Nephron (organoid): ENCODE results near the gene NUTM1.

ENCODE experiments used
- H3K27ac Mint-ChIP-seq, 3 experiments: 2 replicates each; pipeline ENCODE4 v1.8.0; 2020; ENCODE audit warnings: mixed read lengths in 3 of 3, mild to moderate bottlenecking in 2 of 3, moderate library complexity in 1 of 3
- H3K27me3 Mint-ChIP-seq: 2 replicates; pipeline ENCODE4 v1.8.0; 2021; ENCODE audit warnings: low read depth, mild to moderate bottlenecking, moderate library complexity, mixed read lengths
- H3K36me3 Mint-ChIP-seq: 2 replicates; pipeline ENCODE4 v1.8.0; 2020; ENCODE audit warnings: low read depth, mixed read lengths
- H3K4me1 Mint-ChIP-seq: 2 replicates; pipeline ENCODE4 v1.8.0; 2020; ENCODE audit warnings: mixed read lengths
- H3K4me3 Mint-ChIP-seq, 3 experiments: 2 replicates each; pipeline ENCODE4 v1.8.0; 2020; ENCODE audit warnings: mild to moderate bottlenecking in 3 of 3, mixed read lengths in 3 of 3, moderate library complexity in 2 of 3
- H3K9me3 Mint-ChIP-seq: 2 replicates; pipeline ENCODE4 v1.8.0; 2020; ENCODE audit warnings: mixed read lengths
- TF ChIP-seq, protein P1 (sequence below), 3 experiments: fragments of 200-600 bp; sonication (generic); IDR thresholded peaks; one replicate each; pipeline ENCODE4 v1.5.0; 2021; ENCODE audit warnings: antibody characterized with exemption in 3 of 3; ENCODE audit not compliant: unreplicated experiment in 3 of 3

Gene NUTM1

DNA sequence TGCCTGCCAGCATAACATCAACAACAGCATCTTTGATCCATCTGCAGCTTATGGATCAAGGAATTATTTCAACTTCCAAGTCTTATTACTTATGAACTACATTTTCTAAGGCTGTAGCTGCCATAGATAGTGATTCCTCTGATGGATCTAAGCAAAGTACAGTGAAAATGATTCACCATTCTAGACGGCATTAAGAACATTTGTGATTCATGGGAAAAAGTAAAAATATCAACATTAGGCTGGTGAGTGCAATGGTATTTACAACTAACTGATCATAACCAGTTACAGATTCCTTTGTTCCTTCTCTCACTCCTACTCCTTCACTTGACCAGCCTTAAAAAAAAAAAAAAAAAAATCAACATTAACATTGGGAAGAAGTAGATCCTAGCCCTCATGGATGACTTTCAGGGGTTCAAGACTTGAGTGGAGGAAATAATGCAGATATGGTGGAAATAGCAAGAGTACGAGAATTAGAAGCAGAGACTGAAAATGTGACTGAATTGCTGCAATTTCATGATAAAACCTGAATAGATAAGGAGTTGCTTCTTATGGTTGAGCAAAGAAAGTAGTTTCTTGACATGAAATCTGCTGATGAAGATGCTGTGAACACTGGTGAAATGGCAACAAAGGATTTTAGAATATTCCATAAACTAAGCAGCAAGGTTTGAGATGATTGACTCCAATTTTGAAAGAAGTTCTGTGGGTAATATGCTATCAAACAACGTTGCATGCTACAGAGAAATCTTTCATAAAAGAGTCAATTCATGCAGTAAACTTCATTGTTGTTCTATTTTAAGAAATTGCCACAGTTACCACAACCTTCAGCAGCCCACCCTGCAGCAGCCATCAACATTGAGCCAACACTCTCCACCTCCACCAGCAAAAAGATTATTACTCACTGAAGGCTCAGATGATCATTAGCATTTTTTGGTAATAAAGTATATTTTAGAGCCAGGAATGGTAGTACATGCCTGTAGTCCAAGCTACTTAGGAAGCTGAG lies 28.3 kb upstream of the NUTM1 start:
- no peak overlapping the region for H3K27ac Mint-ChIP-seq
- peaks cover 11% of the 10 kb centered on the region for H3K4me1 Mint-ChIP-seq
- H3K27me3 Mint-ChIP-seq, result no peaks in the 10 kb centered on the region
- H3K4me3 Mint-ChIP-seq, result no peak overlapping the region
- H3K9me3 Mint-ChIP-seq, result no peaks in the 10 kb centered on the region
- TF ChIP-seq, protein P1, sequence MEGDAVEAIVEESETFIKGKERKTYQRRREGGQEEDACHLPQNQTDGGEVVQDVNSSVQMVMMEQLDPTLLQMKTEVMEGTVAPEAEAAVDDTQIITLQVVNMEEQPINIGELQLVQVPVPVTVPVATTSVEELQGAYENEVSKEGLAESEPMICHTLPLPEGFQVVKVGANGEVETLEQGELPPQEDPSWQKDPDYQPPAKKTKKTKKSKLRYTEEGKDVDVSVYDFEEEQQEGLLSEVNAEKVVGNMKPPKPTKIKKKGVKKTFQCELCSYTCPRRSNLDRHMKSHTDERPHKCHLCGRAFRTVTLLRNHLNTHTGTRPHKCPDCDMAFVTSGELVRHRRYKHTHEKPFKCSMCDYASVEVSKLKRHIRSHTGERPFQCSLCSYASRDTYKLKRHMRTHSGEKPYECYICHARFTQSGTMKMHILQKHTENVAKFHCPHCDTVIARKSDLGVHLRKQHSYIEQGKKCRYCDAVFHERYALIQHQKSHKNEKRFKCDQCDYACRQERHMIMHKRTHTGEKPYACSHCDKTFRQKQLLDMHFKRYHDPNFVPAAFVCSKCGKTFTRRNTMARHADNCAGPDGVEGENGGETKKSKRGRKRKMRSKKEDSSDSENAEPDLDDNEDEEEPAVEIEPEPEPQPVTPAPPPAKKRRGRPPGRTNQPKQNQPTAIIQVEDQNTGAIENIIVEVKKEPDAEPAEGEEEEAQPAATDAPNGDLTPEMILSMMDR (IDR thresholded peaks at IDR 0.05; ENCODE audit: unreplicated experiment in 3 of 3), result no peak
- peaks cover 5% of the 10 kb centered on the region for H3K36me3 Mint-ChIP-seq

DNA sequence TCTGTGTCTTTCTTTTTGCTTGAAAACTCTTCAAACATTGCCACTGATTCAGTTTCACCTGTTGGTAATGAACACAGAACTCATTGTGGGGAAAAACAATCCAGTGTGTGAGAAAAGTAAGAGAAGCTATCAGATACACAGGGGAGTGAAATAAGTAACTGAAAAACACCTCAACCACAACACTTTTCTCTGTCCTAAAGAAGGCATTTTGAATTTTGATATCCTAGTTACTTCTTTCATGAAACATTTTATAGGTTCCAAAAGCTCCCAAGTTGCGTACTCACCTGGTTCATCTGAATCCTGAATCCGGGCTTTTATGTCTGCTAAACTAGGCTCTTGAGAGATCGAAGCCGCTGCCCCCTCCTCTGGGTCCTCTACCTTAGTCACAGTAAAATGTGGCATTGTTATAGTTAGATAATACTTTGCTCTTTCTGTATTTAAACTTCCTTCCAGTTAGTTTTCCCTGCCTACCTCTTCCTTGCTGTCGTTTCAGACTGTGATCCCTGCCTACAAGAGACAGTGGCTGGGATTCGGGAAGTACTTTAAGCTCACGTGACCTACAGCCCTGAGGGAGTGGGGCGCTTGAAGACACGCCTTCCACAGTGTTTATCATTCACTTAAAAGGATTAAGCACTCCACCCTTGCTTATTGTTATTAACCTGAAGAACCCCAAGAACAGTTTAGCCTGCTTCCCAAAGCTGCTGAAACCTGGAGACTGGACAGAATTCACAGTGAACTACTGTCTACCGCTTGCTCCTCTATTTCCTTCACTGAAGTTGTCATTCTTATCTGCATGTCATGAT lies 24.6 kb upstream of the NUTM1 start:
- peak overlapping the region; percentile 81 to 87 (median 85) for H3K4me3 Mint-ChIP-seq
- H3K4me1 Mint-ChIP-seq, result peaks cover 11% of the 10 kb centered on the region
- H3K27ac Mint-ChIP-seq, result peak overlapping the region; percentile 61 to 90 (median 89)
- TF ChIP-seq, protein P1 (IDR thresholded peaks at IDR 0.05; ENCODE audit: unreplicated experiment in 3 of 3), result no peak
- no peaks in the 10 kb centered on the region for H3K27me3 Mint-ChIP-seq
- H3K36me3 Mint-ChIP-seq, result no peaks in the 10 kb centered on the region
- peaks cover 2% of the 10 kb centered on the region for H3K9me3 Mint-ChIP-seq

DNA sequence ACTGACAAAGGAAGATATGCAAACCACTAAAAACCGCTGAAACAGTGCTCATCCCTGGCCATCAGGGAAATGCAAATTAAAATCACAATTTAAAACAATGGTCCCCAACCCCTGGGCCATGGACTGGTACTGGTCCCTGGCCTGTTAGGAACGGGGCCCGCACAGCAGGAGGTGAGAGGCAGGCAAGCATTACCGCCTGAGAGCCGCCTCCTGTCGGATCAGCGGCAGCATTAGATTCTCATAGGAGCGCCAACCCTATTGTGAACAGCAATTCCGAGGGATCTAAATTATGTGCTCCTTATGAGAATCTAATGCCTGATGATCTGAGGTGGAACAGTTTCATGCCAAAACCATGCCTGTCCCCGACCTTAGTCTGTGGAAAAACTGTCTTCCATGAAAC lies 19.9 kb upstream of the NUTM1 start:
- H3K27me3 Mint-ChIP-seq, result no peaks in the 10 kb centered on the region
- no peak overlapping the region for H3K27ac Mint-ChIP-seq
- peaks cover 7% of the 10 kb centered on the region for H3K4me1 Mint-ChIP-seq
- H3K4me3 Mint-ChIP-seq, result no peak overlapping the region
- TF ChIP-seq, protein P1 (IDR thresholded peaks at IDR 0.05; ENCODE audit: unreplicated experiment in 3 of 3), result no peak
- no peaks in the 10 kb centered on the region for H3K36me3 Mint-ChIP-seq
- H3K9me3 Mint-ChIP-seq, result peaks cover 2% of the 10 kb centered on the region

DNA sequence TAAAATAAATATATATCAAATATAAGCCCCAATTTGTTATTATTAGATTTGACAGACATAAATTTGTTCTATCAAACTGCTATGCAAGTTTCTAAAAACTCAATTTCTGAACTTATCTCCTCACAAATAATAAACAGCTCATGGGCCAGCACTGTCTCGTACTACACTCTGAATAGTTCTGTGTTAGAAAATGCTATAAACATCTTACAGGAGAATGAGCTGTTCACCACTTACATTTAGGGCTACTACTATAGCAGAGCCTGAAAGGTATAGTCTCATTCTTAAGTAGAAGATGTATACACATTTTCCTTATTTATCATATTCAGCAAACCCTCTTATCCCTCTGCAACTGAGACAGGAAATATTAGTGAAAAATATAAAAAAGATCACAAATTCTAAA lies 18.2 kb upstream of the NUTM1 start:
- Mint-ChIP-seq H3K27me3 (no peaks in the 10 kb centered on the region), H3K4me1 (no peaks in the 10 kb centered on the region), H3K4me3 (no peak overlapping the region), H3K36me3 (no peaks in the 10 kb centered on the region), H3K9me3 (peaks cover 2% of the 10 kb centered on the region), H3K27ac (no peak overlapping the region)
- TF ChIP-seq, protein P1 (IDR thresholded peaks at IDR 0.05; ENCODE audit: unreplicated experiment in 3 of 3), result no peak

DNA sequence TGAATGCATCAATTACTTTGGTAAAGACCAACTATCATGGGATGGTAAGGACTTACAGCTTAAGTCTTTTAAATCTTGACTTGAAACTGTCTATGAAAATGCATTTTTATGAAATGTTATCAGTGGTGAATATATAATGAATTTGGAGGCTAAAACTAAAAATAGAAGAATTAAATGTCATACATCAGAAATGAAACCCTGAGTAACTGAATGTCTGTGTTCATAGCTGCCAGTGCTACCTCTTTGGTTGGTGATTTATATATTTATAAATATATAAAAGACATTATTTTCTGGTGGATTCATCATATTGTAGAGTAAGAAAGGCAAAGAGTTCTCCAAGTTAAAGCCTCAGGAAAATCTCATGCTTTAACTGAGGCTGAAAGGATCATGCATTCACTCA lies 17.7 kb upstream of the NUTM1 start:
- Mint-ChIP-seq H3K27ac (no peak overlapping the region), H3K36me3 (no peaks in the 10 kb centered on the region), H3K9me3 (peaks cover 2% of the 10 kb centered on the region), H3K4me3 (no peak overlapping the region), H3K27me3 (no peaks in the 10 kb centered on the region), H3K4me1 (no peaks in the 10 kb centered on the region)
- TF ChIP-seq, protein P1 (IDR thresholded peaks at IDR 0.05; ENCODE audit: unreplicated experiment in 3 of 3), result no peak
